GM23248 (cell line): ENCODE results near the gene PMP22. TPM values are rescaled to one million over a fixed set of nuclear protein-coding genes. Genes with fewer than 3 reads are reported as not detected.

Source experiments
- DNase-seq: peaks from one replicate; pipeline ENCODE4 v3.0.0-alpha.2; 2015
- H2AFZ ChIP-seq: fragments of 200-600 bp; sonication (generic); 2 replicates; pipeline ENCODE4 v1.6.1; 2016; ENCODE audit warnings: antibody characterized with exemption
- H3F3A ChIP-seq: fragments of 200-600 bp; sonication (generic); 2 replicates; pipeline ENCODE4 v1.6.1; 2016; ENCODE audit warnings: mild to moderate bottlenecking, antibody characterized with exemption, mixed run types; ENCODE audit not compliant: insufficient read depth
- H3K27ac ChIP-seq: fragments of 200-600 bp; sonication (generic); 2 replicates; pipeline ENCODE4 v1.5.1; 2016; ENCODE audit warnings: mild to moderate bottlenecking
- H3K27me3 ChIP-seq: fragments of 200-600 bp; sonication (generic); replicated peaks from 2 replicates; pipeline ENCODE4 v1.6.1; 2016; ENCODE audit warnings: mild to moderate bottlenecking; ENCODE audit not compliant: insufficient read depth
- H3K36me3 ChIP-seq: fragments of 200-600 bp; sonication (generic); 2 replicates; pipeline ENCODE4 v1.6.1; 2016; ENCODE audit warnings: low read depth, mild to moderate bottlenecking
- H3K4me1 ChIP-seq: fragments of 200-600 bp; sonication (generic); 2 replicates; pipeline ENCODE4 v1.6.1; 2016; ENCODE audit warnings: mild to moderate bottlenecking; ENCODE audit not compliant: insufficient read depth
- H3K4me2 ChIP-seq: fragments of 200-600 bp; sonication (generic); one replicate; pipeline ENCODE4 v1.6.1; 2016; ENCODE audit warnings: mild to moderate bottlenecking; ENCODE audit not compliant: unreplicated experiment
- H3K4me3 ChIP-seq: fragments of 200-600 bp; sonication (generic); 2 replicates; pipeline ENCODE4 v1.5.1; 2016; ENCODE audit warnings: mild to moderate bottlenecking
- H3K79me2 ChIP-seq: fragments of 200-600 bp; sonication (generic); 2 replicates; pipeline ENCODE4 v1.6.1; 2016; ENCODE audit warnings: mild to moderate bottlenecking; ENCODE audit not compliant: insufficient read depth
- H3K9ac ChIP-seq: fragments of 200-600 bp; sonication (generic); 2 replicates; pipeline ENCODE4 v1.6.1; 2016; ENCODE audit warnings: mild to moderate bottlenecking
- H3K9me2 ChIP-seq: fragments of 200-600 bp; sonication (generic); 2 replicates; pipeline ENCODE4 v1.6.1; 2016; ENCODE audit warnings: mixed run types, mild to moderate bottlenecking, moderate library complexity; ENCODE audit not compliant: insufficient read depth
- H3K9me3 ChIP-seq: fragments of 200-600 bp; sonication (generic); one replicate; pipeline ENCODE4 v1.6.1; 2017; ENCODE audit warnings: low read depth
- H4K20me1 ChIP-seq: fragments of 200-600 bp; sonication (generic); 2 replicates; pipeline ENCODE4 v1.6.0; 2016; ENCODE audit not compliant: insufficient read depth
- EZH2 ChIP-seq: fragments of 200-600 bp; sonication (generic); IDR thresholded peaks from 2 replicates; pipeline ENCODE4 v1.6.1; 2018; ENCODE audit warnings: antibody characterized with exemption, mild to moderate bottlenecking; ENCODE audit not compliant: insufficient read depth, poor library complexity, severe bottlenecking
- EZH2phosphoT487 ChIP-seq: fragments of 200-600 bp; sonication (generic); IDR thresholded peaks from 2 replicates; pipeline ENCODE4 v1.6.1; 2018; ENCODE audit warnings: antibody characterized with exemption, moderate library complexity, mild to moderate bottlenecking, low read depth; ENCODE audit not compliant: insufficient read depth
- WGBS, 2 experiments: methylation state at CpG; one replicate each; pipeline ENCODE4 v1.1.6; 2015 to 2017; ENCODE audit warnings: low lambda C conversion rate in 2 of 2, low coverage in 1 of 2; ENCODE audit errors: missing lambda C conversion rate in 2 of 2; 5-methylcytosine and 5-hydroxymethylcytosine counted together
- in situ Hi-C: fragments of 300-500 bp; cut with MboI; formaldehyde crosslinking; loops from 2 replicates; pipeline ENCODE4 v1.15.0; 2020
- polyA plus RNA-seq: library from polyadenylated mRNA; unstranded; fragments of >200 nt; fragmentation: Nextera tagmentation; extraction: Ambion mirVana; gene quantifications from 2 replicates; pipeline ENCODE4 v1.2.1, GENCODE V29; 2016
- total RNA-seq: library from RNA; depleted of rRNA; stranded (reverse); fragments of >200 nt; shearing (Covaris generic); gene quantifications from 2 replicates; pipeline ENCODE4 v1.2.3, GENCODE V29; 2014

Gene PMP22
- total and polyA plus RNA-seq, 2 experiments from 2014 or later = 67.2 to 124 TPM

GRCh38 chr17:15267996-15268395 is 2.9 kb upstream of the PMP22 start:
- H3K4me1 ChIP-seq = peaks cover 22% of the 10 kb centered on the region
- in situ Hi-C loops = loop anchor here (5.0 to 10.0 kb wide), 3 partner anchors 107 to 169 kb away; no protein-coding TSS in a partner anchor
- peak; percentile 23 for DNase-seq
- no peak overlapping the region for H3K27ac ChIP-seq
- H4K20me1 ChIP-seq = no peaks in the 10 kb centered on the region
- no peak for TF ChIP-seq EZH2phosphoT487
- no peak for TF ChIP-seq EZH2
- H3K9me2 ChIP-seq = no peaks in the 10 kb centered on the region
- H3F3A ChIP-seq = peaks cover 14% of the 10 kb centered on the region; the same call in 1 of the 2 replicates
- no peaks in the 10 kb centered on the region for H3K79me2 ChIP-seq
- no peaks in the 10 kb centered on the region for H3K9me3 ChIP-seq
- no peaks in the 10 kb centered on the region for H3K36me3 ChIP-seq
- WGBS, 2 experiments = 38 to 39% methylated on average over 3 of the region's 3 CpGs
- H3K27me3 ChIP-seq = peaks cover 7% of the 10 kb centered on the region; the same call in 1 of the 2 replicates
- no peak overlapping the region for H2AFZ ChIP-seq
- H3K4me2 ChIP-seq = no peak overlapping the region
- no peak overlapping the region for H3K4me3 ChIP-seq
- H3K9ac ChIP-seq = no peak overlapping the region

GRCh38 chr17:15266325-15267125 is 1.4 kb upstream of the PMP22 start:
- TF ChIP-seq EZH2phosphoT487 (no peak), EZH2 (no peak)
- DNase-seq = no peak
- 83 to 84% methylated on average over 13 of the region's 13 CpGs for WGBS, 2 experiments
- H3F3A ChIP-seq = 0 out of 2 replicates have a peak, but pooled peaks cover 4% of the 10 kb centered on the region
- H3K9ac ChIP-seq = no peak overlapping the region
- in situ Hi-C loops = loop anchor here (5.0 to 10.0 kb wide), 3 partner anchors 108 to 171 kb away; no protein-coding TSS in a partner anchor
- H3K9me2 ChIP-seq = no peaks in the 10 kb centered on the region
- no peak overlapping the region for H3K27ac ChIP-seq
- H3K27me3 ChIP-seq = peaks cover 7% of the 10 kb centered on the region; the same call in 1 of the 2 replicates
- H3K79me2 ChIP-seq = peaks cover 9% of the 10 kb centered on the region; the same call in 1 of the 2 replicates
- no peaks in the 10 kb centered on the region for H3K36me3 ChIP-seq
- no peaks in the 10 kb centered on the region for H4K20me1 ChIP-seq
- no peak overlapping the region for H2AFZ ChIP-seq
- H3K4me2 ChIP-seq = no peak overlapping the region
- H3K4me3 ChIP-seq = no peak overlapping the region
- H3K9me3 ChIP-seq = no peaks in the 10 kb centered on the region
- H3K4me1 ChIP-seq = peaks cover 9% of the 10 kb centered on the region

- H3K36me3 ChIP-seq = no peaks in the 10 kb centered on the region
- in situ Hi-C loops = loop anchor here (10.0 kb wide), 2 partner anchors 110 to 140 kb away; no protein-coding TSS in a partner anchor
- no peaks in the 10 kb centered on the region for H4K20me1 ChIP-seq
- DNase-seq = no peak
- no peak overlapping the region for H3K27ac ChIP-seq
- H3K9ac ChIP-seq = no peak overlapping the region
- H3K4me2 ChIP-seq = no peak overlapping the region
- no peaks in the 10 kb centered on the region for H3K9me3 ChIP-seq
- peaks cover 11% of the 10 kb centered on the region for H3K4me1 ChIP-seq
- H3K4me3 ChIP-seq = no peak overlapping the region
- H3K79me2 ChIP-seq = peaks cover 18% of the 10 kb centered on the region
- peaks cover 11% of the 10 kb centered on the region for H3F3A ChIP-seq
- TF ChIP-seq EZH2 = no peak
- 20 to 21% methylated on average over 2 of the region's 2 CpGs for WGBS, 2 experiments
- H3K27me3 ChIP-seq = peaks cover 7% of the 10 kb centered on the region; the same call in 1 of the 2 replicates
- no peaks in the 10 kb centered on the region for H3K9me2 ChIP-seq
- no peak overlapping the region for H2AFZ ChIP-seq
Measured at GRCh38 chr17:15264542-15264941, 584 bp downstream of the PMP22 start.

GRCh38 chr17:15263680-15264079 is 1.4 kb downstream of the PMP22 start:
- TF ChIP-seq EZH2 = no peak
- in situ Hi-C loops = loop anchor here (10.0 kb wide), 2 partner anchors 111 to 141 kb away; no protein-coding TSS in a partner anchor
- Histone ChIP-seq H3K4me3 (peak overlapping the region; percentile 94), H3K4me1 (peaks cover 15% of the 10 kb centered on the region), H3K36me3 (no peaks in the 10 kb centered on the region), H3K9me3 (no peaks in the 10 kb centered on the region), H2AFZ (peak overlapping the region; percentile 86), H3K9ac (peak overlapping the region; percentile 93), H3F3A (peaks cover 16% of the 10 kb centered on the region), H3K79me2 (peaks cover 26% of the 10 kb centered on the region), H3K4me2 (peak overlapping the region; percentile 99), H3K27me3 (peaks cover 7% of the 10 kb centered on the region; the same call in 1 of the 2 replicates), H3K27ac (peak overlapping the region; percentile 90), H4K20me1 (no peaks in the 10 kb centered on the region), H3K9me2 (no peaks in the 10 kb centered on the region)
- DNase-seq = no peak
- WGBS, 2 experiments = 7 to 9% methylated on average over 3 of the region's 3 CpGs
